HL-60 (cell line): Measurements from ENCODE around the gene CALN1.

ENCODE experiments used
- POLR2AphosphoS5 ChIP-seq: IDR thresholded peaks from 2 replicates; pipeline ENCODE4 v1.6.1; 2012; ENCODE audit warnings: low read depth
- TF ChIP-seq, protein P1 (sequence below): IDR thresholded peaks from one replicate; pipeline ENCODE4 v1.5.1; 2011; ENCODE audit warnings: low read length, control low read depth, inconsistent platforms; ENCODE audit not compliant: insufficient read depth

DNA sequence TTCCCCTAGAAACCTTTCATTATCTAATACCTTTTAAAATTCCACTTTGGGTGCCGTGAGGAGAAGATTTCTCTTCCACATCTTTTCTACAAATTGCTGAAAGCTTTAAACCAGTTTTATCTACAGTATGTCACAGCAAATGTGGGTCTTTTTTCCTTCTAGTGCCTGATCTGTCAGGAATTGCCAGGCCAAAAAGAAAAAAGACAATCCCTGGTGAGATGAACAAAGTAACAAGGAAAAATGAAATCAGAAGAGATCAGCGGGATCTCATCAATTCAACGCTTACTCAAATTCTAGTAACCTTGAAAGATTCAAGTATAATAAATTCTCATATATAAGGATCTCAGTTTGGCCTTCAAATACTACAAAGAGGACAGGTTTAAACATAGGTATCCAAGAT is 449.5 kb downstream of the CALN1 start:
- TF ChIP-seq, protein P1, sequence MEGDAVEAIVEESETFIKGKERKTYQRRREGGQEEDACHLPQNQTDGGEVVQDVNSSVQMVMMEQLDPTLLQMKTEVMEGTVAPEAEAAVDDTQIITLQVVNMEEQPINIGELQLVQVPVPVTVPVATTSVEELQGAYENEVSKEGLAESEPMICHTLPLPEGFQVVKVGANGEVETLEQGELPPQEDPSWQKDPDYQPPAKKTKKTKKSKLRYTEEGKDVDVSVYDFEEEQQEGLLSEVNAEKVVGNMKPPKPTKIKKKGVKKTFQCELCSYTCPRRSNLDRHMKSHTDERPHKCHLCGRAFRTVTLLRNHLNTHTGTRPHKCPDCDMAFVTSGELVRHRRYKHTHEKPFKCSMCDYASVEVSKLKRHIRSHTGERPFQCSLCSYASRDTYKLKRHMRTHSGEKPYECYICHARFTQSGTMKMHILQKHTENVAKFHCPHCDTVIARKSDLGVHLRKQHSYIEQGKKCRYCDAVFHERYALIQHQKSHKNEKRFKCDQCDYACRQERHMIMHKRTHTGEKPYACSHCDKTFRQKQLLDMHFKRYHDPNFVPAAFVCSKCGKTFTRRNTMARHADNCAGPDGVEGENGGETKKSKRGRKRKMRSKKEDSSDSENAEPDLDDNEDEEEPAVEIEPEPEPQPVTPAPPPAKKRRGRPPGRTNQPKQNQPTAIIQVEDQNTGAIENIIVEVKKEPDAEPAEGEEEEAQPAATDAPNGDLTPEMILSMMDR, result no peak
- no peak for TF ChIP-seq POLR2AphosphoS5
